GM12875 (cell line): ENCODE data around the gene LAMTOR5.

Source experiments
- H3K4me3 ChIP-seq: one replicate; pipeline ENCODE4 v1.5.1; 2011; ENCODE audit warnings: low read depth, low read length, control low read depth
- CTCF ChIP-seq: IDR thresholded peaks from 2 replicates; pipeline ENCODE4 v1.5.1; 2011; ENCODE audit warnings: low read depth, mild to moderate bottlenecking, control low read depth, inconsistent platforms, low read length, moderate library complexity, borderline replicate concordance; ENCODE audit not compliant: insufficient read depth

Gene LAMTOR5

DNA sequence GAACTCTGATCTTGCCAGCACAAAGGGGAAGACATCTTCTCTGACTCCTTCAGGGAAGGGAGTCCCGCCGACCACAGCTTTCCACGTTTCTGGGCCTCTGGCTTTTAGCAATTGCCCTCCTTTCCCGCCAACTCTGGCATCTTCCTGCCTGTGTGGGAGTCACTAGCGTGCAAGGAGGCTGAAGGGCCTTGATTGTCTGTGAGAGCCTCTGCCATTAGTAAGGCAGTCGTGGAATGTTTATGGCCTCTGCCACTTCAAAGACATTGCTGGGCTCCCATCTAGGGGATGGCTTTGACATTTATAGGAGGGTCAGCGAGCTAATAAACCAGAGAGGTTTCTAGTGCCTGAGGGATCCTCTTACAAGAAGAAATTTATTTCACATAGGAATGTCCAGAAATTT is 29.1 kb upstream of the LAMTOR5 start:
- no peak overlapping the region for H3K4me3 ChIP-seq
- no peak for TF ChIP-seq CTCF

DNA sequence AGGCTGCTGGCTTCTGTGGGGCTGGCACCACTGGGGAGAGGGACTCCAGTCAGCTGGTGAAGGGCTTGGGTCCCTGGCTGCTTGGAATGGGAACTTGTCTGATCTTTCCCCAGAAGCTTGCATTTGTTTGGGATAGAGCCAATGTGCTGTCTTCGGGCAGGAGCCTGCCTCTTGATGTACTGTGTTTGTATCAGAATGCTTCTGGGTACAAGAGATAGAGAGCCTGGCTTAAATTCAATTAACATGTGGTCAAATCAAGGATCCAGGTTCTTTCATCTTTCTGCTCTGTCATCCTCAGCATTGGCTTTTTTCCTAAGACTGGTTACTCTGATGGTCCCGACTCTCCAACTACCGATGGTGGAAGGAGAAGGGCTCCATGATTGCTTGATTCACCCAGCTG is 27.5 kb upstream of the LAMTOR5 start:
- no peak for TF ChIP-seq CTCF
- no peak overlapping the region for H3K4me3 ChIP-seq

- H3K4me3 ChIP-seq, result no peak overlapping the region
- peak; percentile 7; the same call in 1 of the 2 replicates for TF ChIP-seq CTCF
Observed at GRCh38 chr1:110433803-110434202, 26.3 kb upstream of the LAMTOR5 start.

DNA sequence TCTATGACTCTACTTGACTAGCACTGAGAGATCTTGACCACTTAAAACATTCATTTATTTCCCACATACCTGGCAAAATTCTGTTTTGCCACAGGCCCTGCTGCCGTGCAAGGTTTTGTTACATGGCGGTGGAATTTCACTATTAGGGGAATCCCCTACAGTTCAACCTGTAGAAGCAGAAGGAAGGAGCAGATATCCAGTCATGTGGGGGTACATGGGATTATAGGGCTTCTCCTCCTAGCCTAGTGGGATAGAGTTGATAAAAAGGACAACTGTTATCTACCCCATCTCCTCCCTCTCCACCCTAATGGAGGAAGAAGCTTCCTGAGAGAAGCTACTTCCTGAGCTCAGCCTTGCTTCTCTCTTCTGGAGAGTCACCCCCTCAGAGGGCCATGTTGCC is 25.7 kb upstream of the LAMTOR5 start:
- TF ChIP-seq CTCF, result no peak
- no peak overlapping the region for H3K4me3 ChIP-seq

GRCh38 chr1:110430901-110431300 is 23.4 kb upstream of the LAMTOR5 start:
- no peak for TF ChIP-seq CTCF
- H3K4me3 ChIP-seq, result no peak overlapping the region

- no peak for TF ChIP-seq CTCF
- H3K4me3 ChIP-seq, result no peak overlapping the region
Observed at GRCh38 chr1:110430366-110430765, 22.9 kb upstream of the LAMTOR5 start.

DNA sequence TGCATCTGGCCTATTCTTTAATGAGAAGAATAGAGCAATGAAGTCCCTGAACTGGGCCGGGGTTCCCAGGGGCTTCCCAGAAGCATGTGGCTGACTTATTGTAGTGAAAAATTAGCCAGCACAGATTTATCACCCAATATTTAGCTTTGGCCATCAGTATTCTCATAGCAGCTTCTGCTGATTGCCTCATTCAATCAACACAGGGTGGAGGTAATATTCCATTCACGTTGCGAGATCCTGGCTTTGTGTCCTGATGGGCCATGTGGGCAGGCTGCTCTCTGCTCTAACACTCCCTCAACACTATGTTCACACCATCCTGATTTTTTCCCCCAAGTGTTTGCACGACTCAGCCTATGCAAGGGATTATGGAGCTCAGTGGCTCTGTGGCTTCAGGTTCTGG is 21.5 kb upstream of the LAMTOR5 start:
- TF ChIP-seq CTCF, result no peak

More for the DNA sequence above, 21.5 kb upstream of the LAMTOR5 start:
- H3K4me3 ChIP-seq, result no peak overlapping the region
